NT2/D1 (cell line): Measurements from ENCODE around the gene FBXW4.

ENCODE experiments used
- DNase-seq: peaks from one replicate; pipeline ENCODE4 v3.0.0-alpha.2; 2011; ENCODE audit warnings: low read depth, low spot score
- H3K27me3 ChIP-seq: 2 replicates; pipeline ENCODE4 v1.6.0; 2011; ENCODE audit warnings: mild to moderate bottlenecking; ENCODE audit not compliant: insufficient read length, insufficient read depth
- H3K36me3 ChIP-seq: 2 replicates; pipeline ENCODE4 v1.6.1; 2011; ENCODE audit warnings: mild to moderate bottlenecking, low read length, mixed read lengths; ENCODE audit not compliant: insufficient read depth, insufficient read length
- H3K4me1 ChIP-seq: 2 replicates; pipeline ENCODE4 v1.5.1; 2011; ENCODE audit not compliant: insufficient read depth, insufficient read length
- H3K4me3 ChIP-seq: 2 replicates; pipeline ENCODE4 v1.5.1; 2011; ENCODE audit warnings: low read depth; ENCODE audit not compliant: insufficient read length
- H3K9ac ChIP-seq: 2 replicates; pipeline ENCODE4 v1.6.0; 2011; ENCODE audit warnings: low read depth; ENCODE audit not compliant: insufficient read length
- H3K9me3 ChIP-seq: 2 replicates; pipeline ENCODE4 v1.5.1; 2011; ENCODE audit warnings: mild to moderate bottlenecking, low read length; ENCODE audit not compliant: insufficient read depth
- SUZ12 ChIP-seq: IDR thresholded peaks from 2 replicates; pipeline ENCODE4 v1.6.1; 2011; ENCODE audit not compliant: insufficient read length, insufficient read depth; ENCODE audit errors: extremely low read depth
- YY1 ChIP-seq: IDR thresholded peaks from 2 replicates; pipeline ENCODE4 v1.6.1; 2011; ENCODE audit not compliant: insufficient read length, insufficient read depth
- ZNF274 ChIP-seq: IDR thresholded peaks from 2 replicates; pipeline ENCODE4 v1.6.1; 2011; ENCODE audit warnings: mild to moderate bottlenecking, low read depth, low read length

The FBXW4 gene

GRCh38 chr10:101625821-101626412 lies 69.1 kb downstream of the FBXW4 start:
- H3K4me3 ChIP-seq: no peak overlapping the region
- H3K36me3 ChIP-seq: no peaks in the 10 kb centered on the region
- no peaks in the 10 kb centered on the region for H3K4me1 ChIP-seq
- no peak for TF ChIP-seq SUZ12
- TF ChIP-seq YY1: no peak
- no peak for TF ChIP-seq ZNF274
- H3K27me3 ChIP-seq: no peaks in the 10 kb centered on the region
- H3K9me3 ChIP-seq: no peaks in the 10 kb centered on the region
- no peak overlapping the region for H3K9ac ChIP-seq
- DNase-seq: no peak

GRCh38 chr10:101624526-101625102 lies 70.4 kb downstream of the FBXW4 start:
- no peaks in the 10 kb centered on the region for H3K4me1 ChIP-seq
- no peaks in the 10 kb centered on the region for H3K9me3 ChIP-seq
- H3K27me3 ChIP-seq: no peaks in the 10 kb centered on the region
- H3K36me3 ChIP-seq: peaks cover 2% of the 10 kb centered on the region
- TF ChIP-seq SUZ12 (no peak), ZNF274 (no peak), YY1 (no peak)
- DNase-seq: no peak
- no peak overlapping the region for H3K4me3 ChIP-seq
- H3K9ac ChIP-seq: no peak overlapping the region

GRCh38 chr10:101623528-101623927 lies 71.4 kb downstream of the FBXW4 start:
- Histone ChIP-seq H3K9me3 (no peaks in the 10 kb centered on the region), H3K27me3 (no peaks in the 10 kb centered on the region), H3K4me1 (no peaks in the 10 kb centered on the region), H3K9ac (no peak overlapping the region), H3K4me3 (no peak overlapping the region), H3K36me3 (peaks cover 2% of the 10 kb centered on the region)
- no peak for DNase-seq
- TF ChIP-seq SUZ12 (no peak), ZNF274 (no peak), YY1 (no peak)

GRCh38 chr10:101619983-101620382 lies 75.0 kb downstream of the FBXW4 start:
- Histone ChIP-seq H3K4me3 (no peak overlapping the region), H3K27me3 (no peaks in the 10 kb centered on the region), H3K9ac (no peak overlapping the region), H3K4me1 (peaks cover 10% of the 10 kb centered on the region), H3K36me3 (peaks cover 2% of the 10 kb centered on the region), H3K9me3 (no peaks in the 10 kb centered on the region)
- DNase-seq: no peak
- TF ChIP-seq YY1 (no peak), ZNF274 (no peak), SUZ12 (no peak)

- peaks cover 17% of the 10 kb centered on the region for H3K4me1 ChIP-seq
- no peaks in the 10 kb centered on the region for H3K27me3 ChIP-seq
- no peaks in the 10 kb centered on the region for H3K9me3 ChIP-seq
- H3K4me3 ChIP-seq: no peak overlapping the region
- no peak for TF ChIP-seq ZNF274
- no peak for TF ChIP-seq YY1
- TF ChIP-seq SUZ12: no peak
- peaks cover 2% of the 10 kb centered on the region for H3K36me3 ChIP-seq
- no peak overlapping the region for H3K9ac ChIP-seq
- DNase-seq: no peak
These were observed 76.1 kb downstream of the FBXW4 start for GRCh38 chr10:101618871-101619270.

- Histone ChIP-seq H3K4me1 (peaks cover 17% of the 10 kb centered on the region), H3K9me3 (no peaks in the 10 kb centered on the region), H3K9ac (no peak overlapping the region), H3K36me3 (peaks cover 2% of the 10 kb centered on the region), H3K27me3 (no peaks in the 10 kb centered on the region), H3K4me3 (no peak overlapping the region)
- TF ChIP-seq YY1 (no peak), SUZ12 (no peak), ZNF274 (no peak)
- DNase-seq: no peak
These were observed 77.0 kb downstream of the FBXW4 start for GRCh38 chr10:101617824-101618568.
